ENCODE results near the gene ICOS. TPM values are rescaled to one million over a fixed set of nuclear protein-coding genes. Genes with fewer than 3 reads are reported as not detected.
A peak's percentile ranks its signal among the peaks of the same experiment; 100 is the strongest.

Gene ICOS, protein sequence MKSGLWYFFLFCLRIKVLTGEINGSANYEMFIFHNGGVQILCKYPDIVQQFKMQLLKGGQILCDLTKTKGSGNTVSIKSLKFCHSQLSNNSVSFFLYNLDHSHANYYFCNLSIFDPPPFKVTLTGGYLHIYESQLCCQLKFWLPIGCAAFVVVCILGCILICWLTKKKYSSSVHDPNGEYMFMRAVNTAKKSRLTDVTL
- not detected in 2 replicates for total RNA-seq
- not detected in 2 replicates for polyA plus RNA-seq
- not detected in 2 replicates for polyA plus RNA-seq (2011; cell fraction: cytosol; rRNA removed)
- not detected in 2 replicates for polyA plus RNA-seq (2011; cell fraction: nucleus; rRNA removed)
- not detected in 2 replicates for polyA plus RNA-seq (2012)
- polyA minus RNA-seq, result not detected in 2 replicates
- polyA minus RNA-seq (2011; cell fraction: cytosol; rRNA and poly(A)+ RNA removed), result not detected
- not detected in 2 replicates for polyA minus RNA-seq (2011; cell fraction: nucleus; rRNA and poly(A)+ RNA removed)
- Bru-seq, nascent RNA, result not detected
- percentile 4 among the genes with signal in this experiment for BruChase-seq, experiment 1, labeled RNA remaining after a 6-hour chase
- not detected for BruChase-seq, experiment 2, labeled RNA remaining after a 2-hour chase
- long read RNA-seq, result 0 reads

GRCh38 chr2:203936535-203936934 lies at the start of gene ICOS:
Gene ICOS, plus strand, starts transcription at chr2:203936763. Its CDS starts 52 bp downstream, at chr2:203936815.
- no peak within 1 kb of the TSS for H3K27ac ChIP-seq (ENCODE audit: insufficient read depth, low read depth, low read length)
- intact Hi-C loops (cut with micrococcal nuclease), result no loop called here
- no peaks in the 10 kb centered on the region for H3K36me3 ChIP-seq (ENCODE audit: control insufficient read depth in 2 of 2, extremely low read depth in 1 of 2, insufficient read depth in 2 of 2, low read length in 2 of 2)
- no peaks in the 10 kb centered on the region for H3K79me2 ChIP-seq (ENCODE audit: control insufficient read depth, insufficient read depth, low read length)
- TF ChIP-seq JUN (IDR thresholded peaks at IDR 0.05; ENCODE audit: borderline replicate concordance, insufficient read depth, insufficient read length, low read depth), result no peak
- TF ChIP-seq, protein P1, sequence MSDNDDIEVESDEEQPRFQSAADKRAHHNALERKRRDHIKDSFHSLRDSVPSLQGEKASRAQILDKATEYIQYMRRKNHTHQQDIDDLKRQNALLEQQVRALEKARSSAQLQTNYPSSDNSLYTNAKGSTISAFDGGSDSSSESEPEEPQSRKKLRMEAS (IDR thresholded peaks at IDR 0.05; ENCODE audit: insufficient read depth, insufficient read length), result no peak
- TF ChIP-seq MYC (IDR thresholded peaks at IDR 0.05; ENCODE audit: low read depth, low read length), result no peak
- no peak for TF ChIP-seq POLR2AphosphoS5 (IDR thresholded peaks at IDR 0.05; ENCODE audit: insufficient read depth, low read depth, low read length)
- no peak for TF ChIP-seq POLR2A (IDR thresholded peaks at IDR 0.05; ENCODE audit: low read depth, low read length)
- TF ChIP-seq, protein P2, sequence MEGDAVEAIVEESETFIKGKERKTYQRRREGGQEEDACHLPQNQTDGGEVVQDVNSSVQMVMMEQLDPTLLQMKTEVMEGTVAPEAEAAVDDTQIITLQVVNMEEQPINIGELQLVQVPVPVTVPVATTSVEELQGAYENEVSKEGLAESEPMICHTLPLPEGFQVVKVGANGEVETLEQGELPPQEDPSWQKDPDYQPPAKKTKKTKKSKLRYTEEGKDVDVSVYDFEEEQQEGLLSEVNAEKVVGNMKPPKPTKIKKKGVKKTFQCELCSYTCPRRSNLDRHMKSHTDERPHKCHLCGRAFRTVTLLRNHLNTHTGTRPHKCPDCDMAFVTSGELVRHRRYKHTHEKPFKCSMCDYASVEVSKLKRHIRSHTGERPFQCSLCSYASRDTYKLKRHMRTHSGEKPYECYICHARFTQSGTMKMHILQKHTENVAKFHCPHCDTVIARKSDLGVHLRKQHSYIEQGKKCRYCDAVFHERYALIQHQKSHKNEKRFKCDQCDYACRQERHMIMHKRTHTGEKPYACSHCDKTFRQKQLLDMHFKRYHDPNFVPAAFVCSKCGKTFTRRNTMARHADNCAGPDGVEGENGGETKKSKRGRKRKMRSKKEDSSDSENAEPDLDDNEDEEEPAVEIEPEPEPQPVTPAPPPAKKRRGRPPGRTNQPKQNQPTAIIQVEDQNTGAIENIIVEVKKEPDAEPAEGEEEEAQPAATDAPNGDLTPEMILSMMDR (IDR thresholded peaks at IDR 0.05; ENCODE audit: extremely low read depth in 1 of 2, insufficient read depth in 1 of 2, low read depth in 1 of 2, low read length in 2 of 2), result no peak
- TF ChIP-seq EZH2 (IDR thresholded peaks at IDR 0.05; ENCODE audit: borderline replicate concordance, low read depth, low read length, severe bottlenecking), result no peak
- no peak for TF ChIP-seq FOS (IDR thresholded peaks at IDR 0.05; ENCODE audit: borderline replicate concordance, insufficient read depth, low read length)
- TF ChIP-seq GATA2 (IDR thresholded peaks at IDR 0.05; ENCODE audit: insufficient read depth, insufficient read length, low read depth, low read length), result no peak
- ChIA-PET POLR2A (no interaction called here), CTCF (no interaction called here)
- no TSS peak for BruUV-seq (replicated peaks)
- no peak for DNase-seq (ENCODE audit: low read depth, low spot score)
- no peak within 1 kb of the TSS for H3K9ac ChIP-seq (replicated peaks; ENCODE audit: extremely low read depth, insufficient read depth, low read length)
- H3K4me3 ChIP-seq (replicated peaks in 1 of 3; ENCODE audit: insufficient read depth in 1 of 3, low read depth in 1 of 3, low read length in 3 of 3), result no peak within 1 kb of the TSS
- H3K4me2 ChIP-seq (ENCODE audit: insufficient read depth, low read length), result no peak within 1 kb of the TSS
- peaks cover 3 to 7% of the 10 kb centered on the region in 2 experiments for H3K27me3 ChIP-seq (ENCODE audit: control insufficient read depth in 2 of 2, insufficient read depth in 2 of 2, low read length in 2 of 2)
- H2AFZ ChIP-seq (ENCODE audit: low read depth, low read length), result no peak within 1 kb of the TSS
- H4K20me1 ChIP-seq (replicated peaks; ENCODE audit: control insufficient read depth, extremely low read depth, insufficient read depth, low read length), result no peaks in the 10 kb centered on the region
- dilution Hi-C loops (cut with MboI; ENCODE audit: extremely low pct_ligation_motif_present, low sequenced_read_pairs), result no loop called here
- no peaks in the 10 kb centered on the region for H3K9me1 ChIP-seq (replicated peaks; ENCODE audit: control insufficient read depth, extremely low read depth, insufficient read depth, low read length)
- no peaks in the 10 kb centered on the region for H3K9me3 ChIP-seq (replicated peaks; ENCODE audit: control insufficient read depth, insufficient read depth, low read length)
- no peak for FAIRE-seq
- no peaks in the 10 kb centered on the region for H3K4me1 ChIP-seq (ENCODE audit: control insufficient read depth, extremely low read depth, insufficient read depth, low read length)
